Inferior parietal cortex (tissue), 1 donor: ENCODE results near the gene ARHGAP42.

ENCODE experiments used
- DNase-seq: peaks from one replicate; pipeline ENCODE4 v3.0.0-alpha.2; 2016; ENCODE audit errors: extremely low spot score

ARHGAP42 gene

DNA sequence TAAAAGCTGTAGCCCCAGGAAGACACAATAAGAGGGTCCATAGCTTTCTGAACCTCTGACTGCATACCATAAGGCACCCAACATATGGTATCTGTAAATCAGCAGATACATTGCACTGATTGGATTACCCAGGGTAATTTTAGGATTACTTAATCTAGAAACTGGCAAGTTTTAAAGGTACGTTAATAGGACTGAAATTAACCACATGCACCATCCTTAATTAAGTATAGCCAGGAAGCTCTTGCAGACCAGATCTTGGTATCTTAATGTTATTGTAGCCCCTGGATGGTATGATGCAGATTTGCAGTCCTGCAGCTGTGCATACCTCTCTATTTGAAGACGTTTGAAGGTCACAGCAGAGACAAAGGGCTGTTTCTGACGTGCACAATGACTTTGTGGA is 72.8 kb downstream of the ARHGAP42 start:
- DNase-seq = no peak

GRCh38 chr11:100760744-100761143 is 73.7 kb downstream of the ARHGAP42 start:
- DNase-seq = no peak

DNA sequence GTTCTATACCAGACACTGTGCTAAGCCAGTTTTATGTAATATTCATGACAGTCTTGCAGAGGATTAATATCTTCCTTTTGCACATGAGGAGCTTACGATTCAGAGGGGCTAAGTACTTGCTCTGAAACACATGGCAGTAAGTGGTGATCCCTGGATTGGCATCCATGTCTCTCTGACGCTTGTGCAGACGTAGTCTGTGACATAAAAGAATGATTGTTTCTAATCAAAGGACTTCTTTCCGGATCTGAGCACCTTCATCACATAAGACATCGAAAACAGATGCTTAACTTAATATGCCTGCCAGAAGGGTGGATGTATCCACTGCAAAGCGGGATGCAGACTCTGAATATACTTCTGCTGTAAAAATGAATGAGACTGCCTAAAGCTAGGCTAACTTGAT is 74.8 kb downstream of the ARHGAP42 start:
- DNase-seq = no peak

- DNase-seq = no peak
Measured at GRCh38 chr11:100766764-100767163, 79.7 kb downstream of the ARHGAP42 start.

DNA sequence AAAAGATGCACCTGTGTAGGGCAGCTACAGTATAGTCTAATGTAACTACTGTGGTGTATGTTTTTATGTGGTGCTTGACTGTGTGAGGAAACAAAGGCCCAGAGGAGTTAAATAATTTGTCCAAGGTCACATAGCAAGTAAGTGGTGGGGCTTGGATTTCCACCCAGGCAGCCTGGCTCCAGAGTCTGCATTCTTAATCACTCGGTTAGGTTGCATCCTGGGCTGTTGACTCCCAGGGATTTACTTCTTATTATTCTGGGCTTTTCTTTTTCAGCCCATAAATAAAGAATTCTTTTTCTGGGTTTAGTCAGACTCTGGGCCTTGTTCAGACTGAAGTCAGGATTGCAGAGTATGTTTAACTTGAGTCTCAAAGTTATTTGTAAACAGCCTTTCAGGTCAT is 82.1 kb downstream of the ARHGAP42 start:
- DNase-seq = no peak

- no peak for DNase-seq
Measured at GRCh38 chr11:100769617-100770016, 82.5 kb downstream of the ARHGAP42 start.

- no peak for DNase-seq
Measured at GRCh38 chr11:100774132-100774531, 87.0 kb downstream of the ARHGAP42 start.

DNA sequence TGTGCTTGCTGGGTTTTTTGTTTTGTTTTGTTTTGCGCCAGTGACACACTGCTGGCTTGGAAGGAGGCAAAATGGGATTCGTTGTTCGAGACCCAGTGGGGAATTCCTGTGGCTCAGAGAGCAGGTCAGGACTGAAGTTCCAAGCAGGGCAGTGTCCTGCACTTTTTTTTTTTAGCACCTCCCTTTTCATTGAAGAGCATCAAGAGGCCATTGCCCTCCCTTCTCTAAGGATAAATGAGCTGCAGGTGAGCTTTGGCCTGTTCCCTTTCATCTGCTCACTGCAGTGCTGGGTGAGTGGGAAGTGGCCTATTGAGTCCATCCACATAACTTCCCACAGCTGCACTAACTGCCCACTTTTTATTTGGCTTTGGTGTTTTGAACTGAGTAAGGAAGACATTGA is 87.8 kb downstream of the ARHGAP42 start:
- DNase-seq = no peak

- no peak for DNase-seq
Measured at GRCh38 chr11:100776212-100776896, 89.3 kb downstream of the ARHGAP42 start.

DNA sequence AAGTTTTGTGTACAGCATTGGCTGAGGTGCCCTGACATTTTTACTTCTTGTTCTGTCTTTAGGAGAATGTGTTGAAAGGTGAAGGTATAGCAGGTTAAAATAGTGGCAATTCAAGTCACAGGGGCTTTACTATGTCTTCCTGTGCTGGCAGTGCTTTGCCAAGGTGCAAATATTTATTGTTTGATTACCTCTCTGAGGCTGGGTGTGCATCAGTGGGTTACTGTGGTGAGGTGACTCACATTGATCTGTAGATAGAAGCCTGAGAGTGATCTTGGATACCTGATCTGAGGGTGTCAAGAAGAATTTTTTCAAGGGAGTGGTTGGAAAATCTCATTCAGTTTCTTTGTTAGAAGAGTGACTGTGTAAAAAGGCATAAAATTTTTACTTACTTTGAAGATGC is 90.0 kb downstream of the ARHGAP42 start:
- DNase-seq = no peak

- no peak for DNase-seq
Measured at GRCh38 chr11:100777736-100778135, 90.6 kb downstream of the ARHGAP42 start.

- DNase-seq = no peak
Measured at GRCh38 chr11:100778166-100778785, 91.2 kb downstream of the ARHGAP42 start.

DNA sequence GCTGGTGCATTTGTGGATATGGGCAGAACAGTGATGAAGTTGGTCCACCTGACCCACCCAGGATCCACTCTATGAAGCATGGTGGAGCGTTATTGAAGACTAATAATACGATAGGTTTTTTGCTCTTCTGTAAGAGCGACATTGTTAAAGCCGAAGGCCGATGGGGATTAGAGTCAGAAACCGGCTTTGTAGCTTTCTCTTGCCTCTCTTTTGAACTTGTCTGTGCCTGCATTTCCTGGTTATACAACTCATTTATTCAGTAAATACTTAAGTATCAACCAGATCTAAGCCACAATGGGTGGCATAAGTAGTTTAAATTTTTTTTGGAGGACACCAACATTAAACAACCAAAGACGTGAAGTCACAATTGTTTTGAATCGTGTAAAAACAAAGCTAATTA is 93.4 kb downstream of the ARHGAP42 start:
- no peak for DNase-seq

DNA sequence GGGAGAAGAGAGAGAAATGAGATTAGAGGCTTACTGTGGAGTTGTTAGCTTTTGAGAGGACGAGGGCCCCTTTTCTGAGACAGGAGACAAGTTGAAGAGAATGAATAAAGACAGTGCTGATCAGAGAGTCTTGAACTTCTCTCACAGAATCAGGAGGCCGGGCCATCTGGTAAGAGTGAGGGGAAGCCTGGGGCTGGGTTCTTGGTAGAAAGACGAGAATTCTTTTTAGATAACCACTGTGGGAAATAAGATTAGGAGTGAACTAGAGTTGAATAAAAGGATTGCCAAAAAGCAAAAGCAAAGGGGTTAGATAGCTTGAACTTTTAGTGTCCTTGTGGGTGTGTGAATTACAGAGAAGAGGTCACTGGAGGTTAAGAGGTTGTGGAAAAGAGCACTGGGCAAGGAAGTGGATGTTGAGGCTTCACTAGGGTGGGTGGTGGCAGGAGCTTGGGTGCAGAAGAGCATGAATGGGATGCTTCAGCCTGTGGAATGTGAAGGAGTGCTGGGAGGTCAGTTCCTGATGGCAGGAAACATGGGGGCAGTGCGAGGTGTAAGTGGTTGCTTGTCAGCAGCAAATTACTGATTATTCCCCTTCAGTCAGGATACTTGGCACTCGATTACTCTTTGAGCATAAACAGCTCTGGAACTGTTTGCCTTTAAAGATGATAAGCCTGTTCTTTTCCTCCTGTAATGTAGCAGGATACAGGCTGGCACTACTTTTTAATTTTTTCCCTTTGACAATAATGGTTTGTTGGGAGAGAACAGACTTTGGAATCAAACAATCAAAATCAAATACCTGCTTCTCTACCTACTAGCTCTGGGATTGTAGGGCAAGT is 98.3 kb downstream of the ARHGAP42 start:
- DNase-seq = no peak

DNA sequence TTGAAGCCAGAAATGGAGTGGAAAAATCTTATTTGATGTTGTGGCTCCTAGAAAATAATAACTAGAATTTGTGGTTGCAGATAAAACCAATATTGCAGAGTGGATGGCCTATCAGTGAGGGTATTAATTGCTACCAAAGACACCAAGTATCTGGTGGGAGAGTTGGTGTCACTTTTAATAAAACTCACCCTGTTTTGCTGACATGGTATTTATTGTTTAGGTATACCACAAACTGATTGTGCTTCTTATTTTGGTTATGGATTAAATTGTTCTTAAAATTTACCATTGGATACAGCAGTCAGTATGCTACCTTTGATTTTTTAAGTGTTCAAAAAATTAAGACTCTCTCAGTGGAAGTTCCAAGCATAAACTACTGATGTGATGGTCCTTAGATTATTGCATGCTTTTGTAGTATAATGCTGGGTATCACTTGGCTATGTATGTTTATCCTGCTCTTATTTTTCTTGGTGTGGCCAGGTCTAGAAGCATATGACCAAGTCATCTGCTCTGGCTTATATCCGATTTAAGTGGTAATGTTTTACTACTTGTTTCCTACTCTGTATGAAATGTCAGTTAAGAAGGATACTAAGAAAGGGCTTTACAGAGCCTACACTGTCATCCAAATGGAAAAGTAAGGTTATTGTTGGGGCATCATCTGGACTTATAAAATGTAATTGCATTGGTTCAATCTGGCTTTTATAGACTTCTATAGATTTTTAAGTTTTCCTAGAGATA is 101.6 kb downstream of the ARHGAP42 start:
- no peak for DNase-seq

DNA sequence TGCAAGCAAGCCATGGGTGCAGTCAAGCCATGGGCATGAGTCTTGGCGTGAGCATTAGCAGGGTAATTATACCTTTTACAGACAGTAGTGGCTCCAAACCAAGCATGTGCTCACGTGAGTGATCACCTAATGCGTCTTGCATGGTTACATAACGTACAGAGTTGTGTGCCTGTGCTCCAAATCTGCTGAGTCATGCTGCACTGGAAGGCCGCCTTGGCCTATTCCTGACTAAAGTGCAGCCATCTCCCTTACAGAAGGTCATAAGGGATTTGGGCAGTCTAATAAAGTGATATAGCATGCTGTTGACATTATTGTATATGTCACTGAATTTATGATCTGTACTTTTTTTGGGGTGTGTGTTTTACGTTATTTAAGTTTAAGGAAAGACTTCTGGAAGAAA is 102.4 kb downstream of the ARHGAP42 start:
- DNase-seq = no peak

- DNase-seq = no peak
Measured at GRCh38 chr11:100790073-100790472, 103.0 kb downstream of the ARHGAP42 start.

GRCh38 chr11:100791103-100791502 is 104.0 kb downstream of the ARHGAP42 start:
- no peak for DNase-seq

DNA sequence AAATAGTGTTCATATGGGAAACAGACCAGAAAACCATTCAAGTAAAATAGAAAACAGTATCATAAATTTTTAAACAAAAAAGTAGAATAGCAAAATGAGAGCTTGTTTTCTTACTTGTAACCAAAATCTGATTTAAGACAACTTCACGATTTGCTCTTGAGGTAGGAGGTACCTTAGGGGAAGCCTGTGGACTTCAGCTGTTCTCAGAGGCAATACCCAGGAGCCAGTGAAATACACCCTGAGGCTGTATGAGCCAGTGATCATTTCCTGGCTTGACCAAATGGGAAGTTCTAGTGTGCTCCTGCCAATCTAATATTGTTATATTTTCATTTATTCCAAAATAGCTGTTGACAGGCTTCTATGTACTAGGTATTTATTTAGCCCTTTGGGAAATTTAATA is 104.8 kb downstream of the ARHGAP42 start:
- no peak for DNase-seq

DNA sequence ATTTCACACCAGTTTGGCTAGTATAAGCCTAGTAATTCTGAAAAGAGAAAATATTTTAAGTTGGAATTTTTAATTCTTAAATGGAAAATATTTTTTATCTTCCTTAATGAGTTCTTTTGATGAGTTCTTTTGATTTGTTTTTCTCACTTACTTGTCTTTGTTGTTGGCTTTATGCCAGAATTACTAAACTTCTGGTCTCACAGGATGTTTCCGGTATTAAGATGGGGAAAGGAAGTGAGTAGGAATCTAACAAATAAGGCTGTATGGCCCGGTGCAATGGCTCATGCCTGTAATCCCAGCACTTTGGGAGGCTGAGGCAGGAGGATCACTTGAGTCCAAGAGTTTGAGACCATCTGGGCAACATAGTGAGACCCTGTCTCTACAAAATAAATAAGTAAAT is 106.4 kb downstream of the ARHGAP42 start:
- no peak for DNase-seq

DNA sequence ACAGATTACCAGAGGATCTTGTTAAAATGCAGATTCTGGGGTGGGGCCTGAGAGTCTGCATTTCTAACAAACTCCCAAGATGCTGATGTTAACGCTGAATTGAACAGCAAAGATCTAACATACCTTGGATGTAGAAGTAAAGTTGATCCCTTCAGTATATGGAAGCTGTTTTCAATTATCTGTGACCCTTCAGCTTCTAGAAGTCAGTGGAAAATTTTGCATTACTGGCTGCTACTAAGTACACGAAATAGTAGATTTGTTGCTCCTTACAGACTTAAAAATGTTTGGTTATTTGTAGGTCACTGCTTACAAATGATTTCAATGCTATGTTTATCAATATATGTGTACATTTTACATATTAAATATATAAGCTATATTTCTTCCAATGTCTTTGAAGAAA is 107.4 kb downstream of the ARHGAP42 start:
- DNase-seq = no peak

- no peak for DNase-seq
Measured at GRCh38 chr11:100799445-100799844, 112.4 kb downstream of the ARHGAP42 start.
